Panc1 (cell line): Measurements from ENCODE around the gene CHD6. TPM values are rescaled to one million over a fixed set of nuclear protein-coding genes. Genes with fewer than 3 reads are reported as not detected.

Source experiments
- ATAC-seq: fragments of 200-7000 bp; cut with Tn5 transposase; 2 replicates; pipeline ENCODE4 v1.9.1; 2020; ENCODE audit warnings: mild to moderate bottlenecking, moderate library complexity
- BruUV-seq: library from RNA; stranded (reverse); fragments of 400-500 nt; replicated peaks from 2 replicates; lab custom pipeline; 2021; lab: Mats Ljungman, UMichigan
- CTCF ChIA-PET: fragments of 300-600 bp; sonication (Branson Sonifier 250); formaldehyde crosslinking; loops from one replicate; lab custom pipeline; 2022; ENCODE audit warnings: antibody characterized with exemption; lab: Charles Lee
- POLR2A ChIA-PET: fragments of 300-600 bp; sonication (Branson Sonifier 250); formaldehyde crosslinking; loops from one replicate; lab custom pipeline; 2022; ENCODE audit warnings: antibody characterized with exemption; lab: Charles Lee
- DNase-seq: peaks from one replicate; pipeline ENCODE4 v3.0.0-alpha.2; 2010; ENCODE audit warnings: low read depth, low spot score
- H3K27ac ChIP-seq: 2 replicates; pipeline ENCODE4 v1.5.1; 2011; ENCODE audit warnings: mild to moderate bottlenecking, low read length, inconsistent platforms
- H3K27me3 ChIP-seq: fragments of 200-500 bp; sonication (Bioruptor generic); 2 replicates; pipeline ENCODE4 v1.6.0; 2014; ENCODE audit warnings: low read length, inconsistent platforms; ENCODE audit not compliant: control insufficient read depth, insufficient read depth
- H3K36me3 ChIP-seq: fragments of 200-500 bp; sonication (Bioruptor generic); 2 replicates; pipeline ENCODE4 v1.5.1; 2014; ENCODE audit warnings: inconsistent platforms, mild to moderate bottlenecking, low read length, moderate library complexity; ENCODE audit not compliant: control insufficient read depth, insufficient read depth
- H3K4me1 ChIP-seq: 2 replicates; pipeline ENCODE4 v1.5.1; 2011; ENCODE audit warnings: inconsistent platforms, mild to moderate bottlenecking, low read length, moderate library complexity; ENCODE audit not compliant: control insufficient read depth, insufficient read depth
- H3K4me3 ChIP-seq, 2 experiments: 2 replicates each; pipeline ENCODE4 v1.5.1; 2011 to 2012; ENCODE audit warnings: low read depth in 2 of 2, low read length in 2 of 2, mild to moderate bottlenecking in 2 of 2, inconsistent platforms in 1 of 2, moderate library complexity in 1 of 2
- H3K9me3 ChIP-seq: fragments of 200-500 bp; sonication (Bioruptor generic); 2 replicates; pipeline ENCODE4 v1.5.1; 2014; ENCODE audit warnings: low read depth, mild to moderate bottlenecking, inconsistent platforms, low read length, moderate library complexity; ENCODE audit not compliant: control insufficient read depth, insufficient read depth
- POLR2AphosphoS5 ChIP-seq: IDR thresholded peaks from 2 replicates; pipeline ENCODE4 v1.6.1; 2012; ENCODE audit warnings: mild to moderate bottlenecking, low read depth, low read length, moderate library complexity
- SIN3A ChIP-seq: IDR thresholded peaks from 2 replicates; pipeline ENCODE4 v1.6.1; 2012; ENCODE audit warnings: low read depth, mild to moderate bottlenecking, low read length, moderate library complexity, borderline replicate concordance; ENCODE audit not compliant: insufficient read depth
- TCF7L2 ChIP-seq: IDR thresholded peaks from 2 replicates; pipeline ENCODE4 v1.6.1; 2011; ENCODE audit warnings: mild to moderate bottlenecking, low read depth, low read length, inconsistent platforms
- in situ Hi-C: cut with HindIII; loops from 2 replicates; pipeline ENCODE4 v1.10.0; 2016; ENCODE audit warnings: low sequenced_read_pairs, low pct_unique_long_range_greater_than_20kb
- intact Hi-C: fragments of 100-400 bp; cut with micrococcal nuclease; formaldehyde crosslinking; loops from one replicate; pipeline ENCODE4 v1.10.0; 2022; ENCODE audit not compliant: unreplicated experiment
- total RNA-seq: library from RNA; stranded (reverse); gene quantifications from one replicate; pipeline ENCODE4 v1.2.1, GENCODE V29; 2021; ENCODE audit not compliant: unreplicated experiment
- TF ChIP-seq, protein P1 (sequence below): fragments of 450-650 bp; IDR thresholded peaks from 2 replicates; pipeline ENCODE4 v1.5.1; 2017; ENCODE audit warnings: mild to moderate bottlenecking
- TF ChIP-seq, protein P2 (sequence below), 2 experiments: IDR thresholded peaks; 2 replicates each; pipeline ENCODE4 v1.6.1; 2011 to 2012; ENCODE audit warnings: low read depth in 2 of 2, control low read depth in 1 of 2, low read length in 1 of 2, mild to moderate bottlenecking in 1 of 2, moderate library complexity in 1 of 2; ENCODE audit not compliant: insufficient read depth in 1 of 2

CHD6 gene
- total RNA-seq, 1 experiment from 2014 or later, result 21.3 TPM

DNA sequence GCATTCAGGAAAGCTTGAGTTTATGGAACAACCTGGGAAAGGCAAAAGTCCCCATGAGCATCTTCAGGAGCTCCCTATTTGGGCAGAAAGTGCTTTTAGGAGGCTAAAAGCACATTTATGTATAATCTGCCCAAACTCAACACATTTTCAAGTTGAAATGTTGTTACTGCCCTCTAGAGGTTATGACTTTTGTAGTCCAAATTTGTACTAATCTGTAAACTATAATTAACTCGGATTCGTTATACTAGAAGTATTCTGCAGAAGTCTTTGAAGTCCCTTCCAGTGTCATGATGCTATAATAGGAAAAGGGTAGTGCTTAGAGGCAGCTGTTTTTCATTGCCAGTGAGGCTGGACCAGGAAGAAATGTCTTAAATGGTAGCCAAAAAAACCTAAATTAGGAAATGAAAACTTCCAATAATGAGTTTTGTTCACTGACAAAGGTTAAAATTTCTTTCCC is 206.8 kb downstream of the CHD6 start:
- no peaks in the 10 kb centered on the region for H3K27me3 ChIP-seq
- H3K4me3 ChIP-seq, result no peak overlapping the region
- in situ Hi-C loops (no loop called here), intact Hi-C loops (no loop called here)
- H3K9me3 ChIP-seq, result no peaks in the 10 kb centered on the region
- ChIA-PET CTCF (no interaction called here), POLR2A (no interaction called here)
- H3K4me1 ChIP-seq, result no peaks in the 10 kb centered on the region
- BruUV-seq, result no TSS peak
- peaks cover 3% of the 10 kb centered on the region for H3K36me3 ChIP-seq
- H3K27ac ChIP-seq, result no peak overlapping the region
- DNase-seq (no peak), ATAC-seq (no peak)
- TF ChIP-seq SIN3A (no peak), POLR2AphosphoS5 (no peak)
- TF ChIP-seq, protein P1, sequence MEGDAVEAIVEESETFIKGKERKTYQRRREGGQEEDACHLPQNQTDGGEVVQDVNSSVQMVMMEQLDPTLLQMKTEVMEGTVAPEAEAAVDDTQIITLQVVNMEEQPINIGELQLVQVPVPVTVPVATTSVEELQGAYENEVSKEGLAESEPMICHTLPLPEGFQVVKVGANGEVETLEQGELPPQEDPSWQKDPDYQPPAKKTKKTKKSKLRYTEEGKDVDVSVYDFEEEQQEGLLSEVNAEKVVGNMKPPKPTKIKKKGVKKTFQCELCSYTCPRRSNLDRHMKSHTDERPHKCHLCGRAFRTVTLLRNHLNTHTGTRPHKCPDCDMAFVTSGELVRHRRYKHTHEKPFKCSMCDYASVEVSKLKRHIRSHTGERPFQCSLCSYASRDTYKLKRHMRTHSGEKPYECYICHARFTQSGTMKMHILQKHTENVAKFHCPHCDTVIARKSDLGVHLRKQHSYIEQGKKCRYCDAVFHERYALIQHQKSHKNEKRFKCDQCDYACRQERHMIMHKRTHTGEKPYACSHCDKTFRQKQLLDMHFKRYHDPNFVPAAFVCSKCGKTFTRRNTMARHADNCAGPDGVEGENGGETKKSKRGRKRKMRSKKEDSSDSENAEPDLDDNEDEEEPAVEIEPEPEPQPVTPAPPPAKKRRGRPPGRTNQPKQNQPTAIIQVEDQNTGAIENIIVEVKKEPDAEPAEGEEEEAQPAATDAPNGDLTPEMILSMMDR, result peak; percentile 57

DNA sequence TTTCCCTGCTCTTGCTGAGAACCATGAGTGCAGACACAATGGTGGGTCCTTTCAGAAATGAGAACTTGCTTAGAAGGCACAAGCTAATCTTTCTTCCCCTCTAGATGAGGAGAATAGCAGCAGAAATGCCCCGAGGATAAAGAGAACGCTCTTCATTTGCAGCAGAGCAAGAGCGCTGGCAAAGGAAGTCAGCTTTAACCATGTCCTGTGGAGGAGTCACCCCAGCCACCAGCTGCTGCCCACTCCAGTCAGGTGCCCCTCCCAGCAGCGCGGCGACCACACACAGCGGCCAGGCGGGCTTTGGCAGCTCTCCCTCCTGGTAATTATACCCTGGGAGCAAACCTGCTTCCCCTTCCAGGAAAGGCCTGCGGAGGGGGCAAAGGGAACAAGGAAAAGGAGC is 209.2 kb downstream of the CHD6 start:
- H3K27ac ChIP-seq, result no peak overlapping the region
- no peaks in the 10 kb centered on the region for H3K4me1 ChIP-seq
- intact Hi-C loops (no loop called here), in situ Hi-C loops (no loop called here)
- H3K27me3 ChIP-seq, result no peaks in the 10 kb centered on the region
- BruUV-seq, result no TSS peak
- CTCF ChIA-PET, result no interaction called here
- no peaks in the 10 kb centered on the region for H3K9me3 ChIP-seq
- DNase-seq (no peak), ATAC-seq (no peak)
- no peak overlapping the region for H3K4me3 ChIP-seq
- H3K36me3 ChIP-seq, result peaks cover 7% of the 10 kb centered on the region; the same call in 1 of the 2 replicates
- TF ChIP-seq, protein P2, sequence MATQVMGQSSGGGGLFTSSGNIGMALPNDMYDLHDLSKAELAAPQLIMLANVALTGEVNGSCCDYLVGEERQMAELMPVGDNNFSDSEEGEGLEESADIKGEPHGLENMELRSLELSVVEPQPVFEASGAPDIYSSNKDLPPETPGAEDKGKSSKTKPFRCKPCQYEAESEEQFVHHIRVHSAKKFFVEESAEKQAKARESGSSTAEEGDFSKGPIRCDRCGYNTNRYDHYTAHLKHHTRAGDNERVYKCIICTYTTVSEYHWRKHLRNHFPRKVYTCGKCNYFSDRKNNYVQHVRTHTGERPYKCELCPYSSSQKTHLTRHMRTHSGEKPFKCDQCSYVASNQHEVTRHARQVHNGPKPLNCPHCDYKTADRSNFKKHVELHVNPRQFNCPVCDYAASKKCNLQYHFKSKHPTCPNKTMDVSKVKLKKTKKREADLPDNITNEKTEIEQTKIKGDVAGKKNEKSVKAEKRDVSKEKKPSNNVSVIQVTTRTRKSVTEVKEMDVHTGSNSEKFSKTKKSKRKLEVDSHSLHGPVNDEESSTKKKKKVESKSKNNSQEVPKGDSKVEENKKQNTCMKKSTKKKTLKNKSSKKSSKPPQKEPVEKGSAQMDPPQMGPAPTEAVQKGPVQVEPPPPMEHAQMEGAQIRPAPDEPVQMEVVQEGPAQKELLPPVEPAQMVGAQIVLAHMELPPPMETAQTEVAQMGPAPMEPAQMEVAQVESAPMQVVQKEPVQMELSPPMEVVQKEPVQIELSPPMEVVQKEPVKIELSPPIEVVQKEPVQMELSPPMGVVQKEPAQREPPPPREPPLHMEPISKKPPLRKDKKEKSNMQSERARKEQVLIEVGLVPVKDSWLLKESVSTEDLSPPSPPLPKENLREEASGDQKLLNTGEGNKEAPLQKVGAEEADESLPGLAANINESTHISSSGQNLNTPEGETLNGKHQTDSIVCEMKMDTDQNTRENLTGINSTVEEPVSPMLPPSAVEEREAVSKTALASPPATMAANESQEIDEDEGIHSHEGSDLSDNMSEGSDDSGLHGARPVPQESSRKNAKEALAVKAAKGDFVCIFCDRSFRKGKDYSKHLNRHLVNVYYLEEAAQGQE (IDR thresholded peaks at IDR 0.05; ENCODE audit: insufficient read depth in 1 of 2, low read depth in 2 of 2, low read length in 1 of 2), result no peak
- TF ChIP-seq SIN3A (no peak), POLR2AphosphoS5 (no peak), TCF7L2 (no peak)
- TF ChIP-seq, protein P1, result no peak
- POLR2A ChIA-PET, result no interaction called here
